ENCODE results near the gene ANKRD13B.
A peak's percentile ranks its signal among the peaks of the same experiment; 100 is the strongest.

ANKRD13B gene

DNA sequence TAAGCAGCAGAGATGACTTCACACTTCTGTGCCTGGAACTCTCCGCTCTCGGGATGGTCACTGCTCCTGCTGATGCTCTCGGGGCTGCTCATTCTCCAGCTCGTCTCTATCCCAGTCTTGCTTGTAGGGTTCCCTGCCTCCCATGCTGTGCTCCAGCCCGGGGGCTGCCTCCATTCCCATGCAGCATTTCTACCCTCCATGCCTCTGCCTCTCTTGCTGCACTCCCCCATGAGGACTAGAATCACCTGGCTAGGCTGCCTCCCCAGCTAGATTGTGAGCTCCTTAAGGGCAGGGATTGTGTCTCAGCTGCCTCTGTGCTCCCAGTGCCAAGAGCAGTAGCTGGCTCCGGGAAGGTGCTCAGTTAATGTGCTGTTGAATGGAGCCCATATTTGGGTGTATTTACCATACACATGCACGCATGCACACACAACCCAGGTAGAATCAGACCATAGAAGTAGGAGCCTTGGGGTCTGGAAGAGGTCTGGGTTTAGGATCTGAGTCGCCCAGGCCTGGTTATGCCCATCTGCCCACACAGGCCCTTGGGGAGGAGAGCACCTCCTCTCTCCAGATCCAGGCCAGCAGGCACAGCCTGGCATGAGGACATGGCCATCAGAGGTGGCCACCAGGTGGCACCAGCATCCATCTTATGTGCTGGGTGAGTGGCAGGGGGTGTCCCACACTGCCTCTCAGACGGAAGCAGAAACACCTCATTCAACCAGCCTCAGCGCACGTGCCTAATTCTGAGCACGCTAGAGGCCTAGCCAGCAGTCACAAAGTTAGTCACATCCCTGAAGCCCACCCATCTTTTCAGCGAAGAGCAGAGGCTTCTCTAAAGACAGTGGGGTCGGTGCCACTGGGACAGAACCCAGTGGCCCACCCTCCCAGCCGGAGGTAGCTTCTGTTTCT, 12.8 kb upstream of the ANKRD13B start:
- ChIA-PET POLR2A (ENCODE audit: low non-redundant PET) (interaction anchor here (0.7 kb wide), 1 partner anchor 11 kb away, joined by 3 read pairs; no protein-coding TSS in a partner anchor), CTCF (interaction anchor here (0.6 to 5.2 kb wide), 12 partner anchors 9 to 245 kb away, joined by 3 to 71 read pairs (median 6); partner anchors contain the start of genes ANKRD13B and TP53I13)
- DNase-seq (ENCODE audit: low spot score) = peak; percentile 85
- H3K27ac ChIP-seq = peak overlapping the region; percentile 99
- TF ChIP-seq, protein P1, sequence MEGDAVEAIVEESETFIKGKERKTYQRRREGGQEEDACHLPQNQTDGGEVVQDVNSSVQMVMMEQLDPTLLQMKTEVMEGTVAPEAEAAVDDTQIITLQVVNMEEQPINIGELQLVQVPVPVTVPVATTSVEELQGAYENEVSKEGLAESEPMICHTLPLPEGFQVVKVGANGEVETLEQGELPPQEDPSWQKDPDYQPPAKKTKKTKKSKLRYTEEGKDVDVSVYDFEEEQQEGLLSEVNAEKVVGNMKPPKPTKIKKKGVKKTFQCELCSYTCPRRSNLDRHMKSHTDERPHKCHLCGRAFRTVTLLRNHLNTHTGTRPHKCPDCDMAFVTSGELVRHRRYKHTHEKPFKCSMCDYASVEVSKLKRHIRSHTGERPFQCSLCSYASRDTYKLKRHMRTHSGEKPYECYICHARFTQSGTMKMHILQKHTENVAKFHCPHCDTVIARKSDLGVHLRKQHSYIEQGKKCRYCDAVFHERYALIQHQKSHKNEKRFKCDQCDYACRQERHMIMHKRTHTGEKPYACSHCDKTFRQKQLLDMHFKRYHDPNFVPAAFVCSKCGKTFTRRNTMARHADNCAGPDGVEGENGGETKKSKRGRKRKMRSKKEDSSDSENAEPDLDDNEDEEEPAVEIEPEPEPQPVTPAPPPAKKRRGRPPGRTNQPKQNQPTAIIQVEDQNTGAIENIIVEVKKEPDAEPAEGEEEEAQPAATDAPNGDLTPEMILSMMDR (conservative IDR thresholded peaks at IDR 0.05; ENCODE audit: low read depth) = peak; percentile 89

DNA sequence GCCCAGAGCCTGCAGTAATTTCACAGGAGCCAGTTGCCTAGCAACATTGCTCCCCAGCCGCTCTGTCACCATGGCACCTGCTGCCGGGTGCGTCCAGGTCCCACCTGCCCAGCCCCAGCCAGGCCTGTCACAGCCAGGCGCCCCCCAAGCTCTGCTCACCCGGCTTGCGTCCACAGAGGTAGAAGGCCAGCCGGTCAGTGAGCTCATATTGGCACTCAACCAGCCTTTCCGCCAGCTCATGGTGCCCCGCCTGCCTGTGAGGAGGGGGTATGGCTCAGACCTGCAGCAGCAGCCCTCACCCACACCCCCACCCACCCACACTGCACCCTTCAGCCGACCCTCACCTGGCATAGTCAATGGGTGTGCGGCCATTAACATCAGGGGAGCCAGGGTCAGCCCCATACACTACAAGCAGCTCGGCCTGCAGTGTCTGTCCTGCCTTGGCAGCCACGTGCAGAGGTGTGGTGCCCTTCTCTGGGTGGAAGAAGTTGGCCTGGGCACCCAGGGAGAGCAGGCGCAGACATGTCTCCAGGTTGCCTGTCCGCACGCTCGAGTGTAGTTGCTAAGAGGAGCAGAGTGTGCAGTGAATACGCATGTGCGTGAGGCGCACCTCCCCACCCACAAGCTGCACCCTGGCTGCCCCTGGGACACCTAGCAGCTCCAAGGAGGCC, 11.2 kb upstream of the ANKRD13B start:
- peak overlapping the region; percentile 99 for H3K27ac ChIP-seq
- CTCF ChIA-PET = interaction anchor here (0.6 to 5.2 kb wide), 9 partner anchors 10 to 436 kb away, joined by 3 to 71 read pairs (median 6); partner anchors contain the start of gene ANKRD13B
- POLR2A ChIA-PET (ENCODE audit: low non-redundant PET) = interaction anchor here (0.6 kb wide), 2 partner anchors 13 to 191 kb away, joined by 3 to 6 read pairs; partner anchors contain the start of gene TAOK1
- TF ChIP-seq, protein P1 (conservative IDR thresholded peaks at IDR 0.05; ENCODE audit: low read depth) = no peak
- peak; percentile 86 for DNase-seq (ENCODE audit: low spot score)

DNA sequence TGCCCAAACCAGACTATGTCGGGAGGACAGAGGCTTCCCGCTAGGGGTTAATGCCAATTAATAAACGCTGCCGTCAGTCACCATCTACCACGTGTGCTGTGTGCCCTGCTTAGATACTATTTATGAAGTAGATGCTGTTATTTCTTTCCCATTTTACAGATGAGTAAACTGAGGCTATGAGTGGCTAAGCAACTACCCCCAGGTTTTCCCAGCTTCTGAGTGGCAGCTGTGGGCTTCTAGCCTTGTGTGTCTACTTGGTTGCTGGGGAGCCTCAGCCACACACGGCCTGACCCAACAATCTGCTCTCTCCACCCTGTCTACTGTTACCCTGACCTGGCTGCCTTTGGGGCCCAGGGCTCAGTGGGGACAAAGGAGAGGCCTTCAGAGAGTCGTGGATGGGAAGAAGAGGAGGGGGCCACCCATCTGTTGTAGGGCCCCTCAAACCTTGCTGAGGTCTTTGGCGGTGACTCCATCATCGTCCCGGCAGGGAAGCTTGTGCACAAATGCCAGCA, 10.6 kb upstream of the ANKRD13B start:
- ChIA-PET CTCF (interaction anchor here (0.6 to 5.2 kb wide), 9 partner anchors 9 to 349 kb away, joined by 3 to 71 read pairs (median 3); partner anchors contain the start of gene ANKRD13B), POLR2A (ENCODE audit: low non-redundant PET) (interaction anchor here (0.6 kb wide), 2 partner anchors 13 to 192 kb away, joined by 3 to 6 read pairs; partner anchors contain the start of gene TAOK1)
- peak overlapping the region; percentile 99 for H3K27ac ChIP-seq
- no peak for DNase-seq (ENCODE audit: low spot score)
- TF ChIP-seq, protein P1 (conservative IDR thresholded peaks at IDR 0.05; ENCODE audit: low read depth) = no peak

DNA sequence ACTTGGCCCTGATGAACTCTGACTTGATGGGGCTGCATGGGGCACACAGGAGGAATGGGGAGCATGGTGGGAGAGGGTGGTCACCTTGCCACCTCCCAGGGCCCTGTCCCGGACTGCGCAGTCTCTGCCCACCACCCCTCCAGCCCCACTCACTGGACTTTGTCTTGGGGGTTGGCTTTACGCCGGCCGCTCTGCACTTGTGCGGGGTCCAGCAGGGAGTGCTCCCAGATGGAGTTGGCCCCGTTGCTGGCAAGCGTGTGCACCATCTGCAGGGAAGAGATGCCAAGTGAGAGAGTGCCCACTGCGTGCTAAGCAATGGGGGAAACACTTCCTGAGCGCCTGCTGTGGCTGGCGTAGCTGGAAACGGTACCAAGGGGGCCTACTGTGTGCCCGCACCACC, 10.2 kb upstream of the ANKRD13B start:
- ChIA-PET CTCF (interaction anchor here (0.6 to 5.2 kb wide), 5 partner anchors 9 to 186 kb away, joined by 3 to 71 read pairs (median 3); partner anchors contain the start of gene ANKRD13B), POLR2A (ENCODE audit: low non-redundant PET) (no interaction called here)
- DNase-seq (ENCODE audit: low spot score) = no peak
- peak overlapping the region; percentile 99 for H3K27ac ChIP-seq
- TF ChIP-seq, protein P1 (conservative IDR thresholded peaks at IDR 0.05; ENCODE audit: low read depth) = no peak

DNA sequence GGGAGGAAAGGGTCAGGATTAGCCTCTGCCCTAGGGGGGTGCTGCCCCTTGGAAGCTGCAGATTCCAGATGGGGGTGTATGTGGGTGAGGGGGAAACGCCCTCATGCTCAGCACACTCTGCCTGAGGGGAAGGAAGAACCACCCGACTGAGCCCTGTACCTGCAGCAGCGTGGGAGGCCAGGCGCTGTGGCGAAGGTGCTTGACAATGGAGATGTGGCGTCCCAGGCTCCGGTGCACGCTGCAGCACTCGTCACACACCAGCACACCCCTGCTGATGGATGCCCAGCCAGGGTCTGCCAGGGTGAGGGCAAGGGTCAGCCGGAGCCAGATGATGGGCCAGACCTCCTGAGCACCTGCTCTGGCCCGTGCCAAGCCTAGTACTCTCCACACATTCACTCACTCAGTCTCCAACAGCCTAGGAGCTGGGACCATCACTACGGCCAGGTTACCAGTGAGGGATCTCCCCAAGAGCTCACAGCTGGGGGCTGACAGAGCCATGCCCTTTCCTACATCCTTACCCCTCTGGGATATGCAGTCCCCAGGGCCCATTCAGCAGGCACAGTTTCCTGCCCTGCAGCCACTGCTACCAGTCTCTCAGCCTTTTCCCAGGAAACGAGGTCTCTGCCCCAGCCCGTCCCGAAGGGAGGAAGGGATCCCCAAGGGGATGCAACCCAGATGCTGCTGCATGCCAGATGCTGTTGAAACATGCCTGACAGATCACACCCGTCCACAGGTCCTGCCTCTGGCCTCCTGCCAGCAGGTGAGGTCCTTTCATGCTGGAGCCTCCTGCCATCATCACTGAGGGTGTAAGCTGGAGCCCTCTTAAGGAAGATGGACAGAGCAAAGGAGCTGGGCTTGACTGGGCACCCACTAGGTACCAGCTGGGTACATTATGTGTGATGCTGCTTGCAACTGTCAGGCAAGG, 9.3 kb upstream of the ANKRD13B start:
- DNase-seq (ENCODE audit: low spot score) = peak; percentile 84
- POLR2A ChIA-PET (ENCODE audit: low non-redundant PET) = no interaction called here
- CTCF ChIA-PET = interaction anchor here (0.7 to 5.2 kb wide), 3 partner anchors 8 to 186 kb away, joined by 4 to 71 read pairs (median 5); partner anchors contain the start of gene ANKRD13B
- H3K27ac ChIP-seq = peak overlapping the region; percentile 99
- TF ChIP-seq, protein P1 (conservative IDR thresholded peaks at IDR 0.05; ENCODE audit: low read depth) = no peak
